ENCODE data around the gene FABP6. TPM values are rescaled to one million over a fixed set of nuclear protein-coding genes. Genes with fewer than 3 reads are reported as not detected.

Gene FABP6
- total RNA-seq, 1 experiment from 2014 or later = 2.9 TPM

DNA sequence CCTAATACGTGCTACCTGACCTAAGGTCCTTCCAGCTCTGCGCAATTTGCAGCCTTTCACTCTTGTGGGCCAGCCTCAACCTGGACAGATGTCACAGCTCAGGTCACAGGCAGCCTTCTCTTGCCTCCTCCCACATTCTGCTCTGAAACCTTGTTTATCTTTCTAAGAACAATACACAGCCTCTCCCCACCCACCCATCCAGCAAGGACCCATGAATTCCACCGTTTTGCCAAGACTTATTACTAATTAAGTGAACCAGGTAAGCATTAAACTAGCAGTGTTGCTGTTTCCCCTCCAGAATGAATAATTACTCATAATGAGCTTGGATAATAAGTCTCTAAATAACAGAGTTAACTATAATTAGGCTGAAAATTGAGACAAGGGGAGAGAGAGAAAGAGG is 11.0 kb downstream of the FABP6 start:
- no peaks in the 10 kb centered on the region for H3K9me3 Mint-ChIP-seq
- no peaks in the 10 kb centered on the region for H3K36me3 Mint-ChIP-seq
- TF ChIP-seq GTF2I (CRISPR knock-in tag; conservative IDR thresholded peaks at IDR 0.05) (no peak), PRRX2 (CRISPR knock-in tag; IDR thresholded peaks at IDR 0.05) (no peak), ATF1 (CRISPR knock-in tag; IDR thresholded peaks at IDR 0.05) (no peak), NR1H2 (CRISPR knock-in tag; IDR thresholded peaks at IDR 0.05) (no peak)
- TF ChIP-seq, protein P1, sequence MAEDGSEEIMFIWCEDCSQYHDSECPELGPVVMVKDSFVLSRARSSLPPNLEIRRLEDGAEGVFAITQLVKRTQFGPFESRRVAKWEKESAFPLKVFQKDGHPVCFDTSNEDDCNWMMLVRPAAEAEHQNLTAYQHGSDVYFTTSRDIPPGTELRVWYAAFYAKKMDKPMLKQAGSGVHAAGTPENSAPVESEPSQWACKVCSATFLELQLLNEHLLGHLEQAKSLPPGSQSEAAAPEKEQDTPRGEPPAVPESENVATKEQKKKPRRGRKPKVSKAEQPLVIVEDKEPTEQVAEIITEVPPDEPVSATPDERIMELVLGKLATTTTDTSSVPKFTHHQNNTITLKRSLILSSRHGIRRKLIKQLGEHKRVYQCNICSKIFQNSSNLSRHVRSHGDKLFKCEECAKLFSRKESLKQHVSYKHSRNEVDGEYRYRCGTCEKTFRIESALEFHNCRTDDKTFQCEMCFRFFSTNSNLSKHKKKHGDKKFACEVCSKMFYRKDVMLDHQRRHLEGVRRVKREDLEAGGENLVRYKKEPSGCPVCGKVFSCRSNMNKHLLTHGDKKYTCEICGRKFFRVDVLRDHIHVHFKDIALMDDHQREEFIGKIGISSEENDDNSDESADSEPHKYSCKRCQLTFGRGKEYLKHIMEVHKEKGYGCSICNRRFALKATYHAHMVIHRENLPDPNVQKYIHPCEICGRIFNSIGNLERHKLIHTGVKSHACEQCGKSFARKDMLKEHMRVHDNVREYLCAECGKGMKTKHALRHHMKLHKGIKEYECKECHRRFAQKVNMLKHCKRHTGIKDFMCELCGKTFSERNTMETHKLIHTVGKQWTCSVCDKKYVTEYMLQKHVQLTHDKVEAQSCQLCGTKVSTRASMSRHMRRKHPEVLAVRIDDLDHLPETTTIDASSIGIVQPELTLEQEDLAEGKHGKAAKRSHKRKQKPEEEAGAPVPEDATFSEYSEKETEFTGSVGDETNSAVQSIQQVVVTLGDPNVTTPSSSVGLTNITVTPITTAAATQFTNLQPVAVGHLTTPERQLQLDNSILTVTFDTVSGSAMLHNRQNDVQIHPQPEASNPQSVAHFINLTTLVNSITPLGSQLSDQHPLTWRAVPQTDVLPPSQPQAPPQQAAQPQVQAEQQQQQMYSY (CRISPR knock-in tag; IDR thresholded peaks at IDR 0.05) = no peak
- peaks cover 34% of the 10 kb centered on the region for H3K4me1 Mint-ChIP-seq
- ChIA-PET POLR2A (no interaction called here), CTCF (interaction anchor here (0.5 to 10.9 kb wide), 2 partner anchors 105 to 179 kb away, joined by 3 to 101 read pairs; partner anchors contain the start of gene SLU7)
- DNase-seq (ENCODE audit: low spot score) (no peak), ATAC-seq (no peak)
- no peak overlapping the region for H3K4me3 Mint-ChIP-seq
- H3K27ac Mint-ChIP-seq = no peak overlapping the region
- no peaks in the 10 kb centered on the region for H3K27me3 Mint-ChIP-seq (ENCODE audit: low read depth)

DNA sequence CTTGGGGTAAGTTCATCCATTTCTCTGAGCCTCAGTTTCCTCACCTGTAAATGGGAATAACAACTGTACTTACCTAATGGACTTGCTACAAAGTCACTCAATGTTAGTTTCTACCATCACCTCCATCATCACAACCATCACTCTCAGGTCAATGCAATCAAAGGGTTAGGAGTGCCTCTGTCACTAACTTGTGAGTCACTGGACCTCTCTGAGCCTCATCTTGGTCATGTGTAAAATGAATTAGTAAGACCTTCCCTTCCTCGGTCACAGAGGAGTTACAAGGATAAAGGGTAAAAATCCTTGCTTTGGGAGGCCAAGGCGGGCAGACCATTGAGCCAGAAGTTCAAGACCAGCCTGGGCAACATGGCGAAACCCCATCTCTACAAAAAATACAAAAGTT is 12.8 kb downstream of the FABP6 start:
- Mint-ChIP-seq H3K36me3 (no peaks in the 10 kb centered on the region), H3K27ac (no peak overlapping the region), H3K4me1 (peaks cover 31% of the 10 kb centered on the region), H3K27me3 (ENCODE audit: low read depth) (no peaks in the 10 kb centered on the region), H3K4me3 (no peak overlapping the region), H3K9me3 (no peaks in the 10 kb centered on the region)
- ChIA-PET CTCF (interaction anchor here (0.6 to 10.9 kb wide), 11 partner anchors 11 to 148 kb away, joined by 3 to 101 read pairs (median 4); no protein-coding TSS in a partner anchor), POLR2A (interaction anchor here (0.6 to 1.0 kb wide), 2 partner anchors 19 to 158 kb away, joined by 3 read pairs; no protein-coding TSS in a partner anchor)
- DNase-seq (ENCODE audit: low spot score) = no peak
- no peak for ATAC-seq
- TF ChIP-seq ZNF121 (CRISPR knock-in tag; IDR thresholded peaks at IDR 0.05) (no peak), FOXK1 (CRISPR knock-in tag; IDR thresholded peaks at IDR 0.05) (no peak), RELA (CRISPR knock-in tag; IDR thresholded peaks at IDR 0.05; ENCODE audit: borderline replicate concordance) (no peak)

DNA sequence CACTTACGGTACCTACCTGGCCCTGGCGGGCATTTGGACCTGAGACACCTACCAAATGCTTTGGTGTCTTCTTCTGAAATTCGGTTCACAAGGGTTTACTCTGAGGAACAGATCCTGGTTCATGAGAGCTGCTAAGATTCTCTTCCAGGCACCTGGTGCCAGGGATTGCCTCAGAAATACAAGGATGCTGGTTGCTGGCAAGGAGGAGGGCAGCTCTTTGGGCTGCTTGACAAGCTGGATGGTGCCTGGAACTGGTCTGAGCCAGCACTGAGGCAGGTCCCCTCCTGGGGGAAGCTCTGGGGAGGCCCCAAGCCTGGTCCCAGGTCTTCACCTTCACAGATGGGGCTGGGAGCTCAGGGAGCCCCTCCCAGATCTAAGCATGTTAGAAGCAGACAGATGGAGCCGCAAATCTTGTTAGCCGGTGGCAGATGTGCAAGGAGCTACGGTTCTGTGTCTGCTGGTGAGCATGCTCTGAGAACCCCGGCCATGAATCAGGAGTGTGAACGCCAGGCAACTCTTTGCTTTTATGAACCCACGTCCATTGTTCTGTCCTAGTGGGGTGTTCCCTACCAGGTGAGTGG is 16.3 kb downstream of the FABP6 start:
- ATAC-seq = 0 out of 2 replicates have a peak, but pooled peaks have one; percentile 8
- no peak overlapping the region for H3K27ac Mint-ChIP-seq
- CTCF ChIA-PET = interaction anchor here (0.9 to 10.9 kb wide), 8 partner anchors 14 to 224 kb away, joined by 3 to 101 read pairs (median 8); no protein-coding TSS in a partner anchor
- POLR2A ChIA-PET = interaction anchor here (0.5 to 1.8 kb wide), 5 partner anchors 13 to 456 kb away, joined by 3 to 6 read pairs (median 4); partner anchors contain the start of gene CCNJL
- no peaks in the 10 kb centered on the region for H3K27me3 Mint-ChIP-seq (ENCODE audit: low read depth)
- TF ChIP-seq, protein P2, sequence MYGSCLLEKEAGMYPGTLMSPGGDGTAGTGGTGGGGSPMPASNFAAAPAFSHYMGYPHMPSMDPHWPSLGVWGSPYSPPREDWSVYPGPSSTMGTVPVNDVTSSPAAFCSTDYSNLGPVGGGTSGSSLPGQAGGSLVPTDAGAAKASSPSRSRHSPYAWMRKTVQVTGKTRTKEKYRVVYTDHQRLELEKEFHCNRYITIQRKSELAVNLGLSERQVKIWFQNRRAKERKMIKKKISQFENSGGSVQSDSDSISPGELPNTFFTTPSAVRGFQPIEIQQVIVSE (CRISPR knock-in tag; IDR thresholded peaks at IDR 0.05; ENCODE audit: borderline replicate concordance) = no peak
- TF ChIP-seq, protein P3, sequence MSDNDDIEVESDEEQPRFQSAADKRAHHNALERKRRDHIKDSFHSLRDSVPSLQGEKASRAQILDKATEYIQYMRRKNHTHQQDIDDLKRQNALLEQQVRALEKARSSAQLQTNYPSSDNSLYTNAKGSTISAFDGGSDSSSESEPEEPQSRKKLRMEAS (CRISPR knock-in tag; IDR thresholded peaks at IDR 0.05) = no peak
- TF ChIP-seq ZNF263 (CRISPR knock-in tag; IDR thresholded peaks at IDR 0.05; ENCODE audit: low read depth) = no peak
- TF ChIP-seq FOXK1 (CRISPR knock-in tag; IDR thresholded peaks at IDR 0.05) = no peak
- TF ChIP-seq, protein P4, sequence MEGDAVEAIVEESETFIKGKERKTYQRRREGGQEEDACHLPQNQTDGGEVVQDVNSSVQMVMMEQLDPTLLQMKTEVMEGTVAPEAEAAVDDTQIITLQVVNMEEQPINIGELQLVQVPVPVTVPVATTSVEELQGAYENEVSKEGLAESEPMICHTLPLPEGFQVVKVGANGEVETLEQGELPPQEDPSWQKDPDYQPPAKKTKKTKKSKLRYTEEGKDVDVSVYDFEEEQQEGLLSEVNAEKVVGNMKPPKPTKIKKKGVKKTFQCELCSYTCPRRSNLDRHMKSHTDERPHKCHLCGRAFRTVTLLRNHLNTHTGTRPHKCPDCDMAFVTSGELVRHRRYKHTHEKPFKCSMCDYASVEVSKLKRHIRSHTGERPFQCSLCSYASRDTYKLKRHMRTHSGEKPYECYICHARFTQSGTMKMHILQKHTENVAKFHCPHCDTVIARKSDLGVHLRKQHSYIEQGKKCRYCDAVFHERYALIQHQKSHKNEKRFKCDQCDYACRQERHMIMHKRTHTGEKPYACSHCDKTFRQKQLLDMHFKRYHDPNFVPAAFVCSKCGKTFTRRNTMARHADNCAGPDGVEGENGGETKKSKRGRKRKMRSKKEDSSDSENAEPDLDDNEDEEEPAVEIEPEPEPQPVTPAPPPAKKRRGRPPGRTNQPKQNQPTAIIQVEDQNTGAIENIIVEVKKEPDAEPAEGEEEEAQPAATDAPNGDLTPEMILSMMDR (IDR thresholded peaks at IDR 0.05) = no peak
- TF ChIP-seq CREM (CRISPR knock-in tag; IDR thresholded peaks at IDR 0.05) = no peak
- H3K4me3 Mint-ChIP-seq = no peak overlapping the region
- no peaks in the 10 kb centered on the region for H3K36me3 Mint-ChIP-seq
- no peak for DNase-seq (ENCODE audit: low spot score)
- H3K4me1 Mint-ChIP-seq = peaks cover 11% of the 10 kb centered on the region
- H3K9me3 Mint-ChIP-seq = no peaks in the 10 kb centered on the region
